ENCODE results near the gene CPNE8. TPM values are rescaled to one million over a fixed set of nuclear protein-coding genes. Genes with fewer than 3 reads are reported as not detected.

Gene CPNE8
- total and polyA plus RNA-seq, 2 of the 4 experiments (the other 2 are of a cell fraction): not detected

- Histone ChIP-seq H2AK5ac (ENCODE audit: low read depth, low read length) (no peak overlapping the region), H3K4me3 (ENCODE audit: insufficient read depth, low read depth, low read length) (no peak overlapping the region), H3K23ac (ENCODE audit: low read depth, low read length) (no peak overlapping the region), H2BK20ac (ENCODE audit: low read depth, low read length) (no peak overlapping the region), H3K14ac (replicated peaks; ENCODE audit: low read depth, low read length) (no peak overlapping the region), H4K91ac (ENCODE audit: insufficient read depth, low read depth, low read length) (no peak overlapping the region), H4K8ac (ENCODE audit: low read depth in 2 of 2, low read length in 2 of 2) (no peak overlapping the region), H3K9me1 (ENCODE audit: insufficient read depth, low read length) (no peaks in the 10 kb centered on the region), H3K4me2 (ENCODE audit: low read depth, low read length) (no peak overlapping the region), H3K56ac (ENCODE audit: extremely low read depth, insufficient read depth, low read length) (no peak overlapping the region), H3K18ac (ENCODE audit: low read depth, low read length) (no peak overlapping the region), H3K27me3 (ENCODE audit: control insufficient read depth, insufficient read depth, low read length) (no peaks in the 10 kb centered on the region), H2AK9ac (replicated peaks; ENCODE audit: low read depth, low read length, poor library complexity) (no peak overlapping the region), H3K4me1 (ENCODE audit: control insufficient read depth, insufficient read depth, low read length) (no peaks in the 10 kb centered on the region), H2AFZ (replicated peaks; ENCODE audit: low read length, poor library complexity) (no peak overlapping the region), H3K9me3 (ENCODE audit: control insufficient read depth, insufficient read depth, low read length) (peaks cover 3% of the 10 kb centered on the region; the same call in 1 of the 2 replicates), H3K27ac (ENCODE audit: insufficient read depth, low read length) (no peak overlapping the region), H3K4ac (ENCODE audit: low read depth, low read length) (no peak overlapping the region), H2BK120ac (ENCODE audit: low read depth, low read length) (no peak overlapping the region), H3K36me3 (ENCODE audit: control insufficient read depth, insufficient read depth, low read length) (no peaks in the 10 kb centered on the region), H3K79me1 (ENCODE audit: low read depth in 1 of 2, low read length in 2 of 2) (no peaks in the 10 kb centered on the region), H3K9ac (ENCODE audit: low read depth, low read length) (no peak overlapping the region), H4K5ac (ENCODE audit: low read depth, low read length) (no peak overlapping the region), H2BK15ac (ENCODE audit: low read depth, low read length) (no peak overlapping the region), H4K20me1 (ENCODE audit: insufficient read depth, low read length) (no peaks in the 10 kb centered on the region), H2BK5ac (ENCODE audit: low read depth, low read length, poor library complexity, severe bottlenecking) (no peak overlapping the region)
- TF ChIP-seq NFE2L2 (IDR thresholded peaks at IDR 0.05; ENCODE audit: low read depth, low read length): no peak
- no peak for TF ChIP-seq BHLHE40 (IDR thresholded peaks at IDR 0.05; ENCODE audit: low read depth, low read length)
- no peak for TF ChIP-seq SMC3 (IDR thresholded peaks at IDR 0.05; ENCODE audit: low read depth, low read length)
- no peak for TF ChIP-seq FOS (IDR thresholded peaks at IDR 0.05; ENCODE audit: low read depth, low read length)
- TF ChIP-seq, protein P1, sequence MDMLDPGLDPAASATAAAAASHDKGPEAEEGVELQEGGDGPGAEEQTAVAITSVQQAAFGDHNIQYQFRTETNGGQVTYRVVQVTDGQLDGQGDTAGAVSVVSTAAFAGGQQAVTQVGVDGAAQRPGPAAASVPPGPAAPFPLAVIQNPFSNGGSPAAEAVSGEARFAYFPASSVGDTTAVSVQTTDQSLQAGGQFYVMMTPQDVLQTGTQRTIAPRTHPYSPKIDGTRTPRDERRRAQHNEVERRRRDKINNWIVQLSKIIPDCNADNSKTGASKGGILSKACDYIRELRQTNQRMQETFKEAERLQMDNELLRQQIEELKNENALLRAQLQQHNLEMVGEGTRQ (IDR thresholded peaks at IDR 0.05; ENCODE audit: low read depth, low read length): no peak
- TF ChIP-seq MAZ (IDR thresholded peaks at IDR 0.05; ENCODE audit: borderline replicate concordance, low read depth, low read length): no peak
- no peak for TF ChIP-seq RCOR1 (IDR thresholded peaks at IDR 0.05; ENCODE audit: insufficient replicate concordance, low read length)
- no peak for TF ChIP-seq RFX5 (IDR thresholded peaks at IDR 0.05; ENCODE audit: low read depth, low read length)
- TF ChIP-seq, protein P2, sequence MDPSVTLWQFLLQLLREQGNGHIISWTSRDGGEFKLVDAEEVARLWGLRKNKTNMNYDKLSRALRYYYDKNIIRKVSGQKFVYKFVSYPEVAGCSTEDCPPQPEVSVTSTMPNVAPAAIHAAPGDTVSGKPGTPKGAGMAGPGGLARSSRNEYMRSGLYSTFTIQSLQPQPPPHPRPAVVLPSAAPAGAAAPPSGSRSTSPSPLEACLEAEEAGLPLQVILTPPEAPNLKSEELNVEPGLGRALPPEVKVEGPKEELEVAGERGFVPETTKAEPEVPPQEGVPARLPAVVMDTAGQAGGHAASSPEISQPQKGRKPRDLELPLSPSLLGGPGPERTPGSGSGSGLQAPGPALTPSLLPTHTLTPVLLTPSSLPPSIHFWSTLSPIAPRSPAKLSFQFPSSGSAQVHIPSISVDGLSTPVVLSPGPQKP (IDR thresholded peaks at IDR 0.05; ENCODE audit: borderline replicate concordance, low read depth, low read length): no peak
- no peak for TF ChIP-seq RAD21 (IDR thresholded peaks at IDR 0.05; ENCODE audit: low read length)
- no peak for TF ChIP-seq CEBPB (IDR thresholded peaks at IDR 0.05; ENCODE audit: low read depth, low read length)
- DNase-seq (no peak), ATAC-seq (ENCODE audit: low read depth) (no peak)
- in situ Hi-C loops (cut with MboI; ENCODE audit: low sequenced_read_pairs) (no loop called here), intact Hi-C loops (cut with micrococcal nuclease) (no loop called here), dilution Hi-C loops (cut with HindIII; ENCODE audit: low sequenced_read_pairs, unreplicated experiment) (no loop called here)
- POLR2A ChIA-PET (ENCODE audit: unreplicated experiment): no interaction called here
- no TSS peak for BruUV-seq (replicated peaks)
- CTCF ChIA-PET: no interaction called here
- no CpG with 5 or more reads among the region's 2 CpGs for WGBS, 2 experiments (ENCODE audit: extremely low coverage in 2 of 2, insufficient read length in 1 of 2)
Measured at GRCh38 chr12:38898001-38898684, 7.2 kb downstream of the CPNE8 start.
